ENCODE data around the gene DISP2.

DISP2 gene

GRCh38 chr15:40335938-40336743, 21.9 kb upstream of the DISP2 start:
- ChIA-PET CTCF (interaction anchor here (0.6 to 4.1 kb wide), 9 partner anchors 9 to 233 kb away, joined by 3 to 34 read pairs (median 3); no protein-coding TSS in a partner anchor), POLR2A (ENCODE audit: low non-redundant PET) (interaction anchor here (0.6 kb wide), 1 partner anchor 11 kb away, joined by 3 read pairs; no protein-coding TSS in a partner anchor)
- no peak for DNase-seq (ENCODE audit: low spot score)
- H3K27ac ChIP-seq, result peak overlapping the region; percentile 99
- no peak for TF ChIP-seq CTCF (conservative IDR thresholded peaks at IDR 0.05; ENCODE audit: low read depth)

- POLR2A ChIA-PET (ENCODE audit: low non-redundant PET), result interaction anchor here (0.6 kb wide), 2 partner anchors 12 to 44 kb away, joined by 3 read pairs; no protein-coding TSS in a partner anchor
- CTCF ChIA-PET, result interaction anchor here (0.6 to 4.1 kb wide), 11 partner anchors 10 to 234 kb away, joined by 3 to 34 read pairs (median 3); no protein-coding TSS in a partner anchor
- peak overlapping the region; percentile 99 for H3K27ac ChIP-seq
- TF ChIP-seq CTCF (conservative IDR thresholded peaks at IDR 0.05; ENCODE audit: low read depth), result no peak
- no peak for DNase-seq (ENCODE audit: low spot score)
Measured at GRCh38 chr15:40336744-40337122, 21.3 kb upstream of the DISP2 start.

GRCh38 chr15:40337597-40337996, 20.4 kb upstream of the DISP2 start:
- TF ChIP-seq CTCF (conservative IDR thresholded peaks at IDR 0.05; ENCODE audit: low read depth), result no peak
- CTCF ChIA-PET, result interaction anchor here (0.5 to 8.3 kb wide), 16 partner anchors 9 to 127 kb away, joined by 3 to 112 read pairs (median 4); partner anchors contain the start of gene INAFM2
- peak overlapping the region; percentile 99 for H3K27ac ChIP-seq
- no peak for DNase-seq (ENCODE audit: low spot score)
- POLR2A ChIA-PET (ENCODE audit: low non-redundant PET), result no interaction called here

- CTCF ChIA-PET, result interaction anchor here (0.5 to 8.3 kb wide), 22 partner anchors 9 to 1230 kb away, joined by 3 to 112 read pairs (median 4); partner anchors contain the start of gene INAFM2
- POLR2A ChIA-PET (ENCODE audit: low non-redundant PET), result no interaction called here
- peak overlapping the region; percentile 99 for H3K27ac ChIP-seq
- peak; percentile 88 for TF ChIP-seq CTCF (conservative IDR thresholded peaks at IDR 0.05; ENCODE audit: low read depth)
- peak; percentile 78 for DNase-seq (ENCODE audit: low spot score)
Measured at GRCh38 chr15:40338041-40338657, 19.9 kb upstream of the DISP2 start.

- H3K27ac ChIP-seq, result peak overlapping the region; percentile 99
- DNase-seq (ENCODE audit: low spot score), result peak; percentile 90
- POLR2A ChIA-PET (ENCODE audit: low non-redundant PET), result no interaction called here
- no peak for TF ChIP-seq CTCF (conservative IDR thresholded peaks at IDR 0.05; ENCODE audit: low read depth)
- CTCF ChIA-PET, result interaction anchor here (0.5 to 8.3 kb wide), 17 partner anchors 10 to 1229 kb away, joined by 3 to 112 read pairs (median 4); partner anchors contain the start of gene INAFM2
Measured at GRCh38 chr15:40338921-40339620, 18.9 kb upstream of the DISP2 start.

GRCh38 chr15:40339621-40339945, 18.4 kb upstream of the DISP2 start:
- H3K27ac ChIP-seq, result peak overlapping the region; percentile 99
- ChIA-PET POLR2A (ENCODE audit: low non-redundant PET) (no interaction called here), CTCF (interaction anchor here (0.7 to 8.3 kb wide), 11 partner anchors 11 to 82 kb away, joined by 3 to 112 read pairs (median 5); partner anchors contain the start of gene INAFM2)
- no peak; the same call in 1 of the 2 replicates for TF ChIP-seq CTCF (conservative IDR thresholded peaks at IDR 0.05; ENCODE audit: low read depth)
- no peak for DNase-seq (ENCODE audit: low spot score)
